Brain microvascular endothelial cell (primary cell): ENCODE data around the gene IL1A.

ENCODE experiments used
- DNase-seq: peaks from one replicate; pipeline ENCODE4 v3.0.0-alpha.2; 2020
- H3K27ac ChIP-seq: fragments of 250-450 bp; sonication (Bioruptor Pico); 2 replicates; pipeline ENCODE4 v1.5.1; 2020; ENCODE audit warnings: mild to moderate bottlenecking, moderate library complexity
- H3K27me3 ChIP-seq: fragments of 250-450 bp; sonication (Bioruptor Pico); replicated peaks from 2 replicates; pipeline ENCODE4 v1.5.1; 2020; ENCODE audit warnings: mild to moderate bottlenecking
- H3K36me3 ChIP-seq: fragments of 250-450 bp; sonication (Bioruptor Pico); replicated peaks from 2 replicates; pipeline ENCODE4 v1.5.1; 2020; ENCODE audit warnings: mild to moderate bottlenecking
- H3K4me3 ChIP-seq: 2 replicates; pipeline ENCODE4 v1.5.1; 2011; ENCODE audit warnings: low read depth, mild to moderate bottlenecking, control low read depth, low read length, moderate library complexity
- in situ Hi-C: cut with HindIII; loops from 2 replicates; pipeline ENCODE4 v1.10.0; 2017; ENCODE audit warnings: low sequenced_read_pairs, low pct_ligation_motif_present
- TF ChIP-seq, protein P1 (sequence below): IDR thresholded peaks from 2 replicates; pipeline ENCODE4 v1.5.1; 2011; ENCODE audit warnings: low read depth, mild to moderate bottlenecking, moderate library complexity, low read length, control low read depth, inconsistent platforms; ENCODE audit errors: missing control alignments

Gene IL1A

DNA sequence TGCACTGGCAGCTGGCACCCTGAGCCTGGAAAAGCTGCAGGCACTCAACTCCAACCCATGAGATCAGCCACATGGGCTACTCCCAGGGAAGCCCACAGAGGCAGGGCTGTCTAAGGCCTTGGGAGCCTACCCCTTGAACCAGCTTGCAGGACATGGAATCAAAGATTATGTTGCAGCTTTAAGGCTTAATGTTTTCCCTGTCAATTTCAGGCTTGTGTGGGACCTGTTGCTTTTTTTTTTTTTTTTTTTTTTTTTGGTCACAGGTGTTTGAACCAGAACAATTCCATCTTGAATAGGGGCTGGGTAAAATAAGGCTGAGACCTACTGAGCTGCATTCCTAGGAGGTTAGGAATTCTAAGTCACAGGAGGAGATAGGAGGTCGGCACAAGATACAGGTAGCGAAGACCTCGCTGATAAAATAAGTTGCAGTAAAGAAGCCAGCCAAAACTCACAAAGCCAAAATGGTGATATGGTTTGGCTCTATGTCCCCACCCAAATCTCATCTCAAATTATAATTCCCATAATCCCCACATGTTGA lies 7.5 kb upstream of the IL1A start:
- Histone ChIP-seq H3K36me3 (no peaks in the 10 kb centered on the region), H3K27ac (no peak overlapping the region), H3K4me3 (no peak overlapping the region), H3K27me3 (no peaks in the 10 kb centered on the region)
- TF ChIP-seq, protein P1, sequence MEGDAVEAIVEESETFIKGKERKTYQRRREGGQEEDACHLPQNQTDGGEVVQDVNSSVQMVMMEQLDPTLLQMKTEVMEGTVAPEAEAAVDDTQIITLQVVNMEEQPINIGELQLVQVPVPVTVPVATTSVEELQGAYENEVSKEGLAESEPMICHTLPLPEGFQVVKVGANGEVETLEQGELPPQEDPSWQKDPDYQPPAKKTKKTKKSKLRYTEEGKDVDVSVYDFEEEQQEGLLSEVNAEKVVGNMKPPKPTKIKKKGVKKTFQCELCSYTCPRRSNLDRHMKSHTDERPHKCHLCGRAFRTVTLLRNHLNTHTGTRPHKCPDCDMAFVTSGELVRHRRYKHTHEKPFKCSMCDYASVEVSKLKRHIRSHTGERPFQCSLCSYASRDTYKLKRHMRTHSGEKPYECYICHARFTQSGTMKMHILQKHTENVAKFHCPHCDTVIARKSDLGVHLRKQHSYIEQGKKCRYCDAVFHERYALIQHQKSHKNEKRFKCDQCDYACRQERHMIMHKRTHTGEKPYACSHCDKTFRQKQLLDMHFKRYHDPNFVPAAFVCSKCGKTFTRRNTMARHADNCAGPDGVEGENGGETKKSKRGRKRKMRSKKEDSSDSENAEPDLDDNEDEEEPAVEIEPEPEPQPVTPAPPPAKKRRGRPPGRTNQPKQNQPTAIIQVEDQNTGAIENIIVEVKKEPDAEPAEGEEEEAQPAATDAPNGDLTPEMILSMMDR: no peak
- in situ Hi-C loops: no loop called here
- DNase-seq: no peak

DNA sequence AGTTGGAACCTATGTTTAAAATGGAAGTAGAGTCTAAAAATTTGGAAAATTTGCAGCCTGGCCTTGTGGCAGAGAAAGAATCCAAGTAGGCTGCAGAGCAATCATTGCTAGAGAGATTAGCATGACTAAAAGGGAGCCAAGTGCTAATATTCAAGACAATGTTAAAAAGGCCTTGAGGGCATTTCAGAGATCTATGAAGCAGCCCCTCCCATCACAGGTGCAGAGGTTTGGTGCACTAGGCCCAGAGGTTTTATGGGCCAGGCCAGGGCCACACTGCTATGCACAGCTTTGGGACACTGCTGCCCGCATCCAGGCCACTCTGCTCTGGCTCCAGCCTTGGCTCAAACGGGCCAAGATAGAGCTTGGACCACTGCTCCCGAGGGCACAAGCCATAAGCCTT lies 6.7 kb upstream of the IL1A start:
- TF ChIP-seq, protein P1: no peak
- in situ Hi-C loops: no loop called here
- no peak overlapping the region for H3K27ac ChIP-seq
- H3K27me3 ChIP-seq: no peaks in the 10 kb centered on the region
- no peaks in the 10 kb centered on the region for H3K36me3 ChIP-seq
- no peak for DNase-seq
- H3K4me3 ChIP-seq: no peak overlapping the region

DNA sequence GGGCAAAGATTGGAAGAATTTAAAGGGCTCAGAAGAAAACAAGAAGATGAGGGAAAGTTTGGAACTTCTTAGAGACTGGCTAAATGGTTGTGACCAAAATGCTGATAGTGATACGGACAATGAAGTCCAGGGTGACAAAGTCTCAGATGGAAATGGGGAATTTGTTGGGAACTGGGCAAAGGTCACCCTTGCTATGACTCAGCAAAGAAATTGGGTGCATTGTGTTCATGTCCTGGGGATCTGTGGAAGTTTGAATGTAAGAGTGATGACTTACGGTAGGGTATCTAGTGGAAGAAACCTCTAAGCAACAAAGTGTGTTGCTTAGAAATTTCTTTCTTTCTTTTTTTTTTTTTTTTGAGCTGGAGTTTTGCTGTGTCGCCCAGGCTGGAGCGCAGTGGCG lies 6.0 kb upstream of the IL1A start:
- no peak for DNase-seq
- TF ChIP-seq, protein P1: no peak
- no peak overlapping the region for H3K27ac ChIP-seq
- no peak overlapping the region for H3K4me3 ChIP-seq
- no peaks in the 10 kb centered on the region for H3K36me3 ChIP-seq
- in situ Hi-C loops: no loop called here
- H3K27me3 ChIP-seq: no peaks in the 10 kb centered on the region

DNA sequence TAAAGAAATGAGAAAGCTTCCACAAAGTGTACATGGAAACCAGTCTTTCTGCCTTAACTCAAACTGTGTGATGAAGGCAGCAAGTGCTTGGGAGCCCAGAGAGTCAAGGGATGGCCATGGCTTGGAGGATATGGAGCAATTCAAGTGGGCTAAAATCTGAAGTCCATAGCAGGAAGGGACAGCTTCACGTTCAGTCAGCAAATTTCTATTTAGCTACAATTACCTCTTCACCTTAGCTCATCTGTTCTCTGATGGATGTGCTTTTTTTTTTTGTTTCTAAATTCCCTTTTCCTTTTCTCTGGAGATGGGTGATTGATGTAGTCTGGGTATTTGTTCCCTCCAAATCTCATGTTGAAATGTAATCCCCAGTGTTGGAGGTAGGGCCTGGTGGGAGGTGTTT lies 4.9 kb upstream of the IL1A start:
- DNase-seq: no peak
- H3K27ac ChIP-seq: no peak overlapping the region
- H3K36me3 ChIP-seq: no peaks in the 10 kb centered on the region
- TF ChIP-seq, protein P1: no peak
- no peaks in the 10 kb centered on the region for H3K27me3 ChIP-seq
- no peak overlapping the region for H3K4me3 ChIP-seq
- in situ Hi-C loops: no loop called here

DNA sequence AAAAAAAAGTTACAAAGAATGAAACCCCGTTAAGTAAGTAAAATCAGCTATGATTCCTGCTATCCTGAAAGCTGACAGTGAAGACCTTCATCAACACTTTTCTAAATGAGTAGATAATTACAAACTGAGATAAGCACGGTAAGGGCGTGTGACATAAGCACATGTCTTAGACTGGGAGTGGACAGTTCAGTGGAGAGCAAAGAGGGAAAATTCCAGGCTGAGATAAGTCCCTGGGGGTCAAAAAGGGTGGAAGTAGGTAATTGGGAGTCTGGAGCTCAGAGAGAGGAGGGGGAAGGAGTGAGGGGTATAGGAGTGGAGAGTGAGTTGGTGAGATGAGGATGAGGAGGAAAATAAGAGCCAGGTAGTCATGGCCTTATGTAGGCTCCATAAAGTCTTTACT lies 4.4 kb upstream of the IL1A start:
- TF ChIP-seq, protein P1: no peak
- in situ Hi-C loops: no loop called here
- DNase-seq: no peak
- no peak overlapping the region for H3K27ac ChIP-seq
- H3K36me3 ChIP-seq: no peaks in the 10 kb centered on the region
- H3K4me3 ChIP-seq: no peak overlapping the region
- no peaks in the 10 kb centered on the region for H3K27me3 ChIP-seq

DNA sequence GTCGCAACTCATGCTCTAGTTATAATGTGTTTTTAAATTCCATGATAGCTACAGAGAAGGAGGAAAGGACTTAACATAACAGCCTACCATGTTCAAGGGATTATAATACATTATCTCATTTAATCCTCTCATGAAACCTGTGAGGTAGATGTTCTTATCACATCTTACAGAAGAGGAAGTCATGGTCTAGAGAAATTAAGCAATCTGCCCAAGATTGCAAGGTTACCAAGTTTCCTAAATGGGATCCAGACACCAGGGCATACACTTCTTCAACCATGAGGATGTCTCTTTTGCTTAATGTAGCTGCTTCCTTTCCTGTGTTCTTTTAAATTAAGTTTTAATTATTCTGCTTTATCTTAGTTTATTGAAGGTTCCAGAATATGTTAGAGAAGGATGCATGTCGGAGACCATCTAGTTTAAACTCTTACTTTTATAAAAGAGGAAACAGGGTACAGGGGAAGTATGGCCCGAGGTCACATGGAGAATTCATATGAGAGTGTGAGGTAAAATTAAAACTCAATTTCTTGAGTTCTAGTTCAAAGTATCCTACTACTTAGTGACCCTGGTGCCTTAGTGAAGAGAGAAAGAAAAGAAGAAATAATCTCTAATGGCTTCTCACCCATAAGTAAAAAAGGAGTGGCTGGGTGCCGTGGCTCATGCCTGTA lies 3.6 kb upstream of the IL1A start:
- no peak overlapping the region for H3K27ac ChIP-seq
- H3K4me3 ChIP-seq: no peak overlapping the region
- H3K27me3 ChIP-seq: no peaks in the 10 kb centered on the region
- DNase-seq: no peak
- TF ChIP-seq, protein P1: no peak
- in situ Hi-C loops: no loop called here
- no peaks in the 10 kb centered on the region for H3K36me3 ChIP-seq
